Measurements from ENCODE around the gene SMIM5.
"Not testable (repeated sequence)": the region's sequence is repeated elsewhere in the genome, so short reads cannot be mapped to it uniquely, and the experiment has no call there.

Gene SMIM5

GRCh38 chr17:75592348-75593020 lies 40.8 kb upstream of the SMIM5 start:
- no peaks in the 10 kb centered on the region for H3K9me3 ChIP-seq
- TF ChIP-seq CTCF (IDR thresholded peaks at IDR 0.05) = no peak
- DNase-seq = no peak
- intact Hi-C loops (cut with DNase I; ENCODE audit: low total_unique reads) = no loop called here
- H3K36me3 ChIP-seq = peaks cover 0 to 6% (median 0%) of the 10 kb centered on the region in 3 donors
- no peak overlapping the region for H3K27ac ChIP-seq
- peaks cover 0 to 26% (median 18%) of the 10 kb centered on the region in 4 donors for H3K4me1 ChIP-seq
- no peak overlapping the region for H3K4me3 ChIP-seq
- peaks cover 0 to 7% of the 10 kb centered on the region in 2 donors for H3K27me3 ChIP-seq

- H3K4me3 ChIP-seq; DNase-seq; H3K36me3 ChIP-seq; H3K9me3 ChIP-seq; H3K27ac ChIP-seq; intact Hi-C loops (cut with DNase I; ENCODE audit: low total_unique reads); H3K27me3 ChIP-seq: not testable (repeated sequence)
- H3K4me1 ChIP-seq = peaks cover 0 to 17% (median 9%) of the 10 kb centered on the region in 4 donors
These were observed 39.8 kb upstream of the SMIM5 start for GRCh38 chr17:75593430-75593829.

- peaks cover 0 to 6% (median 0%) of the 10 kb centered on the region in 3 donors for H3K36me3 ChIP-seq
- H3K27me3 ChIP-seq = peaks cover 0 to 3% of the 10 kb centered on the region in 2 donors
- peak in 1 of 2 donors; percentile 63 for DNase-seq
- intact Hi-C loops (cut with DNase I; ENCODE audit: low total_unique reads) = no loop called here
- no peak for TF ChIP-seq CTCF (IDR thresholded peaks at IDR 0.05)
- H3K9me3 ChIP-seq = no peaks in the 10 kb centered on the region
- peaks cover 0 to 6% (median 3%) of the 10 kb centered on the region in 4 donors for H3K4me1 ChIP-seq
- H3K4me3 ChIP-seq = no peak overlapping the region
- H3K27ac ChIP-seq = no peak overlapping the region
These were observed 38.5 kb upstream of the SMIM5 start for GRCh38 chr17:75594499-75595283.

- Histone ChIP-seq H3K36me3 (peaks cover 0 to 6% (median 0%) of the 10 kb centered on the region in 3 donors), H3K9me3 (no peaks in the 10 kb centered on the region), H3K27ac (no peak overlapping the region), H3K4me1 (no peaks in the 10 kb centered on the region), H3K27me3 (peaks cover 0 to 3% of the 10 kb centered on the region in 2 donors), H3K4me3 (no peak overlapping the region)
- no peak for TF ChIP-seq CTCF (IDR thresholded peaks at IDR 0.05)
- no peak for DNase-seq
- intact Hi-C loops (cut with DNase I; ENCODE audit: low total_unique reads) = no loop called here
These were observed 37.8 kb upstream of the SMIM5 start for GRCh38 chr17:75595284-75595919.

GRCh38 chr17:75595920-75596313 lies 37.3 kb upstream of the SMIM5 start:
- Histone ChIP-seq H3K9me3 (no peaks in the 10 kb centered on the region), H3K27ac (no peak overlapping the region), H3K4me3 (no peak overlapping the region), H3K36me3 (peaks cover 0 to 6% (median 0%) of the 10 kb centered on the region in 3 donors), H3K4me1 (no peaks in the 10 kb centered on the region), H3K27me3 (peaks cover 0 to 3% of the 10 kb centered on the region in 2 donors)
- intact Hi-C loops (cut with DNase I; ENCODE audit: low total_unique reads) = no loop called here
- DNase-seq = no peak
- TF ChIP-seq CTCF (IDR thresholded peaks at IDR 0.05) = no peak
